GM21447 (cell line): ENCODE measurements around the gene CDH13.

Source experiments
- ATAC-seq: cut with Tn5 transposase; IDR thresholded peaks from one replicate; pipeline ENCODE4 v1.9.1; 2021; ENCODE audit not compliant: unreplicated experiment

CDH13 gene

DNA sequence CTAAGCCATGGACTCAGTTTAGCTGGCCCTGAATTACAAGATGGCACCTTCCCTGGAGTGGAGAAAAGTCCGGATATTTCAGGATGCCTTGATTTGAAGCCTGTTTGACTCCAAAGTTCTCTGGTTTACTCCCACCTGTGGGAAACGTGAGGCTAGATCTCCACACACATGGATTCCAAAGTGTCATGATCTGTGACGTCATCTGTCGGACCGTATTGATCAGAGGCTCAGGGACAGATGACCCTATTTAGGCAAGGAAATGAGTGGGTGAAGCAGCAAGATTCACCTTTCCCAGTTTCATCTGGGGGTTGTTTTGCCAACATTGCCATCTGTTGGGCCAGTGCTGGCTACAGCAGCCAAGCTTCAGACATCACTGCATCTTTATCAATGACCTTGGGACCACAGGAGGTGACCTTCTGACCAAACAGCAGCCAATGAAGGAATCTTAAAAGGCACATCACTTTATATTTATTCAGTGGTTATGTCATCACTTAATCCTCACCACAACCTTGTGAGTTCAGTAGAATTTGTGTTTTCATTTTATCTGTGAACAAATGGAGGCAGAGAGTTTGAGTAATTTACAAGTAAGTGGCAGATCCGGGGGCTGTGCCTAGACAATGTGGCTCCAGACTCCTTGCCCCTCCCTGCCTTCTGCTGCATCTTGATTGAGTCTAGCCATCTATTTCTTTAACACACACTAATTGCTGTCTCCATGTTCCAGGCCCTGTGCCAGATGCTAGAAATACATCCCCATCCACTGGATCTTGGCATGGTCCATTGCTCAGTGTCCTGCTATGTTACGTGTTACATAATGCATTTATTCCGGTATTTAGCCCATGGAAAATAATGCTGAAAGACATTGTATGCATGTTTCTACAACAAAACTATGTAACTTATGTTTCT, 1.5 kb upstream of the CDH13 start:
- ATAC-seq: no peak

- no peak for ATAC-seq
Measured at GRCh38 chr16:82628088-82628423, 1.3 kb downstream of the CDH13 start.

DNA sequence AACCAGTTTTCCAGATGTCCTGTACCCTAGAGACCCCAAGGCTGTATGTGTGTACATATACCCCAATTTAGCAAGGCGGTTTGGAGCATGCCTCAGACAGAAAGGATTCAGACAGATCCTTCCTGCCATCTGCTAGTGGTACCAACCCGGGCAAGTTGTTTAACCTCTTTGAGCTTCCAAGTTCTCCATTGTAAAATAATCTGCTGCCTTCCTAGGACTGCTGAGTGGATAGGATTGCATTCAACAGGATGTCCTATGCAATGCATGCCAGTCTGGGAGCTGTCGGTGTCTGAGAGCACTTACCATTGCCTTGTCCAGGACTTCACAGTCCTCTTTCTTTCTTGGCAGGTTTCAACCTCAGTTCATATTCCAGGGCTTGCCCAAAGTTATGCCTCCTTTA, 1.9 kb downstream of the CDH13 start:
- ATAC-seq: no peak

GRCh38 chr16:82629441-82630027, 2.8 kb downstream of the CDH13 start:
- ATAC-seq: no peak

DNA sequence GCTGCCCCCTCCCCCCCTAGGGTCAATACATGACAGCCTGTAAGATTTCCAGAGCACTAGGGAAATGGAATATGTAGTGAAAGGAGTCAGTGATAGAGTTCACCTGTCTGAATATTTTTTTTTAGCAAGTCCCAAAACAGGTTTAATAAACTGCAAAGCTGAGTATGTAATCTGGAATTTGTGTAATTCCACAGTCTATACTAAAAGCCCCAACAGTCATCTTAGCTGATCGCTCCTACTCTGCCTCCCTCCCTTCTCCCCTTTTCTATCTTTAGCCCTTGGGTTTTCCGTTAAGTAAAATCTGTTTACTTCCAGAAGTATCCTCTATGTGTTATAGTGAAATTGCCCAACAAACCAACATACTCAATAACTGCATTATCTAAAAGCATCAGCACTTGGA, 3.5 kb downstream of the CDH13 start:
- no peak for ATAC-seq

DNA sequence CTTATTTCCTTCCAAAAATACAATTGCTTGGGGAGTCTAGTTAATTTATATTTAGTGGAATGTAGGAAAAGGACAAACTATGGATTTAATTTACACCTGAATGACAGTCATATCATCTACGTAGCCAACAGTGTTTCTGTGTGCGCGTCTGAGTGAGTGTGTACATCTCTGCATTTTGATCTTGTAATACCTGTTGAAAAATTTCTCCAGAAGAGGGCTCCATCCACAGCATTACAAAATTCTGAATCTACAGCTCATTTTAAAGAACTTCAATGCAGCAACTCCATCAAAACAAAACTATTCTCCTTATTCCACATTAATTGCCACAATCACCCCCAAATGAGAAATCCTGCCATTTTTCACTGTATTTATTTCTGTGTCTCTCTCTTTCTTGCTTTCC, 3.9 kb downstream of the CDH13 start:
- ATAC-seq: no peak

GRCh38 chr16:82631701-82632685, 5.2 kb downstream of the CDH13 start:
- ATAC-seq: no peak

DNA sequence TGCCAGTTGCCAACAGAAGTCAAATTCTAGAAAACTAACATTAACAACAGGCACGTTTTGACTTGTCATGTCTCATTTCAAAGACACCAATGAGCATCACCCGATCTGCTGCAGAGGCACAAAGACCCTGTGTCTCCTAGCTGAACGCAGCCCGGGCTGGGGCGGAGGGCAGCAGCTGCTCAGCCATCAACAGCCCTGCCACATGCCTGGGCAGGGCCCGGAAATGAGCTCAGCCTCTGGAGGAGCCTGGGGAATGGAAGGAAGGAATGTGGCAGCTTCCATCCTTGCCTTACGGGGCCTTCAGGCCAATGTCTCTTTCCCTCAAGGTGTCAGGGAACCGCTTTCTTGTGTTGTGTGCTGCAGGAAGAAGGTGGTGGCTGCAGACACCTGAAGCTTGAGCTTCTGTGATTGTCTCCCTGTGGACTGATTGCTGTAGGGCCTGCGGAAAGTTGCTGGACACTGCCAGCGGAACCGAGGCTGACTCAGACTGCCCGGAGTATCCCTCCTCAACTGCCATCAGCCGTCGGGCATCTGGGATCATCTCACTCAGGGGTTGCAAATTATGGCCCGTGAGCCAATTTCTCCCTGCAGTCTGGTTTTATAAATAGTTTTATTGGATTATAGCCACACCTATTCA, 7.3 kb downstream of the CDH13 start:
- ATAC-seq: no peak

- ATAC-seq: no peak
Measured at GRCh38 chr16:82634955-82635610, 8.3 kb downstream of the CDH13 start.

DNA sequence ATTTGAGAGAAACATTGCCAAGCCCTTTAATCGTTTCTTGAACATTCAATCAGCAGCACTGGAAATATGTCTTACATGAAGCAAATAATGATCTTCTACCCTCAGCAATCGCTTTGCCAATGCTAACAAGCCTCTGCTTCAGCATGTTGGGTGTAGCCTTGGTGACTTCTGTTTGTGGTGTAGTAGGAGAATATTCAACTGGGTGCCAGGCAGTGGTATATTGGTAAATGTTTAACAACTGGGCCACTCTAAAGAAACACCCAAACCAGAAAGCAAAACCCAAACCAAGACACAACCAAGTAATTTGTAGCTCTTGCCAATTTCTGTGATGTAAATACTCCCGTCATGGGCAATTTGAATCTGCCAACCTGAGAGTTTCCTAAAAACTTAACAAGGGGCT, 9.7 kb downstream of the CDH13 start:
- no peak for ATAC-seq

DNA sequence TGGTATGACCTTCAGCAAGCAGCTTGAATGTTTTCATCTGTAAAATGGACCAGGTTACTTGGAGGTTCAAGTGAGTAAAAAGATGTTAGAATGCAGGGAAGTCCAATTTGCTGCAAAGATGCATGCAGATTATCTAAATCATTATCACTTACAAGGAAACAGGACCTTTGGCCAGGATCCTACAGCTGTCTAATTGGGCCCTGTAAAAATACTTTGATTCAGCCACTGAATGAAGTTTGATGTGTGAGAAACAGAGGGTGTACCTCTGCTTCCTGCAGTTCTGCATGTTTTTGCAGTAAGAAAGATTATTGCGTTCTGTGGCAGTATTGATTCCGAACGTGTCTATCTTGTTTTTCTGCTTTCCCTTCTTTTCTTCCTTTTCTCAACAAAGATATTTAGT, 10.2 kb downstream of the CDH13 start:
- no peak for ATAC-seq

DNA sequence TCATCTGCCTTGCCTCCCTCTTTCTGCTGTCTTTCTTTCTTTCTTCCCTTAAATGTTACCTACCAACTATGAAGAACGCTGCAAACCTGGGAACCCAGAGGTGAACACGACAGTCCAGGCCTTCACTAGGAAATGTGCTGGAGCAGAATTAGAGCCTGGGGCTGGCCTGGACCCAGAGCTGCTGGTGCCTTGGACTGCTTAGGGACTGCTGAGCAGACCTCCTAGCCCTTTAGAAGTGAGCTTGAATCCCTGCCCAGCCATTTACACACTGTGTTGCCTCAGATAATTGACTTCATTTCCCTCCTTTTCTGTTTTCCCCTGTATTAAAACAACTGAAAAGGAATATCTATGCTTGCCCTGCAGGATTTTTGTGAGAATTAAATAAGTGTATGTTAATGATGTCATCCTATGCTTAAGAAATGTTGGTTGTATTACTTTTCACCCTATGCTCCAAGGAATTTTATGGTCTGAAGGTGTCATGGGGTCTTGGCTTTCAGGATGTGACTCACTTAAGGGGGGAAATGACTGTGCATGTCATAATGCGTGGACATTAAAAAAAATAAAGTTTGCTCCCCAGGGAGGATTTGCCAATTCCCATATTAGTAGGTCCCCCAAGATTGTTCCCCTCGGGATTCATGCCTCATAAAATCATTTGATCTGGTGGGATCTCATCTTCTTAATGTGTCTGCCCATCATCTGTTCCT, 11.5 kb downstream of the CDH13 start:
- no peak for ATAC-seq

DNA sequence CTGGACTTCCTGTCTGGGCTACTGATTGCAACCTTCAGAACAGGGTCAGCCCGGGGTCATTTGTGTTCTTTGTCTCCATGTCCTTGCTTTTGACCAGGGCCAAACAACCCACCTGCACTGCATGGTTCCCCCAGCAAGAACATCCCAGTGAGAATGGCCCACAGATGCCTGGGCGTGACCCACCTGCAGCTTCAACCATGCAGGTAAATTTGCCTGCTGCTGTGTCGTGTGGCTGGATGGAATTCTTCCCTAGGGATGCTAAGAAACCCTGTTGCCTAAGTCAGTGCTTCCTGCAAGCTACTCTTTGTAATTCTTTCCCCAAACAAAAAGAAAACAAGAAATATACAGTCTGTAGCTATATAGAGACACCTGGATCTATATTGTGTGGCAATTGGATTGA, 12.5 kb downstream of the CDH13 start:
- ATAC-seq: no peak

DNA sequence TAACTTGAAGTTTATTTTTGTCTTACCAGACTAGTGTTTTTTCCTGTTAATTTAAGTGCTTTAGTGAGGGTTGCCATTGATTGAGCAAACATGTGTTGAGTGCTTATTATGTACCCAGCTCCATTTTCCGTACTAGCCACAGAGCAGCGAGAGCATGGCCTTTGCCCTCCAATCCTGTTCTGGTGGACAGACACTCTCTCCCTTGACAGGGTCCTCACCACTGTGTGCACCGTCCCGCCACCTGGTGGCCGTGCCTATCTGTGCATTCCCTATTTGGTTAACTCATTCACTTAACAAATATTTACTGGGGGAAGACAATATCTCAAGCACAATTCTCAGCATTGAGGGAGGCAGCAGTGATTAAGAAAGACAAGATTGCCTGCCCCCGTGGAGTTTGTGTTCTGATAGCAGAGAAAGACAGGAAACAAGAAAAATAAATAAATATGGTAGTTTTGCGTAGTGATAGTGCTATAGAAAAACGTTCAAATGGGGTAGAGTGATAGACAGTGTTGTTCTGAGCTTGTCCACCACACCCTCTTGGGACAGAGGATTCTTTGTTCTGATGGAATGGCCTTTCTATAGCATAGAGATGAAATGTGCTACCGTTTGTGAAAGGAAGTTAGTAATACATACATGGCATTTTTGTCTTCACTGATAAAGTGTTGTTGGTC, 13.0 kb downstream of the CDH13 start:
- ATAC-seq: no peak

GRCh38 chr16:82641336-82641984, 14.7 kb downstream of the CDH13 start:
- ATAC-seq: no peak

DNA sequence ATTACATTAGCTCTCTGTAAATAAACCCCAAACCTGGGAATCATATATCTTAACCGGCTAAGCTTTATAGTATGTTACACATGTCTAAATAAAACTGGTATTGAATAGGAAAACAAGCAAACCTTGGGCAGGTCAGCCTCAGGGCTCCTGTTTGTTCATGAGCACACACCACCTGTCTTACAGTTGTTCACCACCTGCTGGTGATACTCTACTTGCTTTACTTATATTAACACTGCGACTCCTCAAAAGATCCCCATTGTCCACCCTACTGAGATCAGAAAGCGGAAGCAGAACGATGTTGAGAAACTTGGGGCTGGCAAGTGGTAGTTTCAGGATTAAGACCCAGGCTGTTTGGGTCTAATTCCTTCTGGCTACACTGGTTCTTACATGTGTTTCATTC, 16.4 kb downstream of the CDH13 start:
- ATAC-seq: no peak

DNA sequence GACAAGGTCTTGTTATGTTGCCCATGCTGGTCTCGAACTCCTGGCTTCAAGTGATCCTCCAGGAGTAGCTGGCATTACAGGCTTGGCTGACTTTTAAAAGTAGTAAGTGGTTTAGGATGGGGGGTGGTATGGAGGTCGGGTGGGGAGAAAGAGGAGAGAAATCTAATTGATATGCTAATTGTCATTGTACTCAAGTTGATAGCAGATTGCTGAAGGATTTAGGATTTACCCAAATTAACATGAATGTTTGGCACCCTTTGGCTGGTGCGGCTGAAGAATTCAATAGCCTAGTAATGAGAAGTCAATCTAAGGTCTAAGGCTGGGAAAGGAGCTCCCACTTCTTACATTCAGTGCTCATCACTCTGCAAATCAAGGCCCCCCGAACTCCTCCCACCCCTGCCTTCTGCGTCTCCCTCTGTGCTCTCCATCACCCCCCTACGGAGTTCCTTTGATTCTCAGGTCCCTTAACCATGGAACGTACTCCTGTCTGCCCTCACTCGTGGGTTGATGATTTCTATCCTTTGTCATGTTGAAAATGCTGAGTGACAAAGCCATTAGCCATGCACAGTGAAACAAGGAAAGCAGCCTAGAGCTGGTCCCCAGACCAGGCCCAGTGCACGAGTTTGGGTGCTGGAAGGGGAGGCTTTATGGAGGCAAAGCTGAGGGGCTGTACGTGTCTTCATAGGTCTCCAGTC, 17.3 kb downstream of the CDH13 start:
- ATAC-seq: no peak

DNA sequence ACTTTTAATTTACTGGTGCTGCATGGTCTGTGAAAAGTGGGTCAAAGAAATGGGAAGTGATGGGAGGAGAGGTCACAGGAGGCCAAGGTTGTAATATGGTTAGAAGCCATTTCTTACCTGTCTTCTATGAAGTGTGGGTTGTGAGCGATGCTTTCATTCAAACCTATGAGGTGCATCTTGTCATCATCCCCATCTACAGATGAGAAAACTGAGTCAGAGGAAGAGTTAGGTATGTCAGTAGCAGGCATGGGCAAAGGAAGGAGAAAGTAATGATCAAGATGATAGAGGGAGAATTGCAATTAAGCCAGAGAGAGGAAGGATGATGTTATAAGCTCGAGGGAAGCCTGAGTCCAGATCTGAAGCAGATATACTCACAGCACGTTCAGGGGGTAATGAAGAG, 19.7 kb downstream of the CDH13 start:
- ATAC-seq: no peak
